HG02840 (cell line): ENCODE measurements around the gene KCNIP1.

ENCODE experiments used
- ATAC-seq: cut with Tn5 transposase; IDR thresholded peaks from one replicate; pipeline ENCODE4 v1.9.1; 2021; ENCODE audit warnings: mild to moderate bottlenecking, moderate library complexity, moderate number of reproducible peaks; ENCODE audit not compliant: unreplicated experiment, low FRiP score

Gene KCNIP1

DNA sequence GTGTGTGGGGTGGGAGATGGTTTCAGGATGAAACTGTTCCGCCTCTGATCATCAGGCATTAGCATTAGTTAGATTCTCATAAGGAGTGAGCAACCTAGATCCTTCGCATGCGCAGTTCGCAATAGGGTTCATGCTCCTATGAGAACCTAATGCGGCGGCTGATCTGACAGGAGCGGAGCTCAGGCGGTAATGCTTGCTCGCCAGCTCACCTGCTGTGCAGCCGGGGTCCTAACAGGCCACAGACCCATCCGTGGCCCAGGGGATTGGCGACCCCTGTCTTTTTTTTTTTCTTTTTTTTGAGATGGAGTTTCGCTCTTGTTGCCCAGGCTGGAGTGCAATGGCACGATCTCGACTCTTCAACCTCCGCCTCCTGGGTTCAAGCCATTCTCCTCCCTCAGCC lies 119.1 kb downstream of the KCNIP1 start:
- no peak for ATAC-seq

DNA sequence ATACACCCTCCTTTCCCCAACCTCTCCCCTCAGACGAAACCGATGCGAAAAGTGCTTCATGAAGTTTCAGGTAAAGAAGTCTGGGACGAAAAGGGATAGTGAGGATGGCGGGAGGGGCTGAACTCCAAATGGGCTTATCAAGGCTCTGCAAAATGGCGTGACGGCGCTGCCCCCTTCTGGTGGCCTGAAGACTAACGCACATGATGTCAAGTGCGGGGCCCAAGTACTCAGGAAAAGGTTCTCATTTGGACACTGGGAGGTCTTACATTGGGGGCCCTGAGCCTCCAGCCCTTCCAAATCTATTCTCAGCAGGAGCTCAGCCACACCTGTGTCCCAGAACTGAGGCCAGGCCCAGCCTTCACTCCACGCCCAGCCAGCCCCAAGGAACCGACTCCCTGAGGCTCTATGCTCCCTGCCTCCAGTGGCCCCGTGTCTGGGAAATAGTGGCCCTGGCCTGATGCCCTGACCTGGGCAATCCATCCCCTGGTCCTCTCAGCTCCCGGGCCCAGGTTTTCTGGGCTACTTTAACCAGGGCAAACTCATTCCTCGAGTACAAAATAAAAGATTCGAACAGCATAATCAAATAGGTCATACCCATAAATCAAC lies 119.9 kb downstream of the KCNIP1 start:
- no peak for ATAC-seq

GRCh38 chr5:170625221-170626165 lies 121.7 kb downstream of the KCNIP1 start:
- ATAC-seq = no peak

DNA sequence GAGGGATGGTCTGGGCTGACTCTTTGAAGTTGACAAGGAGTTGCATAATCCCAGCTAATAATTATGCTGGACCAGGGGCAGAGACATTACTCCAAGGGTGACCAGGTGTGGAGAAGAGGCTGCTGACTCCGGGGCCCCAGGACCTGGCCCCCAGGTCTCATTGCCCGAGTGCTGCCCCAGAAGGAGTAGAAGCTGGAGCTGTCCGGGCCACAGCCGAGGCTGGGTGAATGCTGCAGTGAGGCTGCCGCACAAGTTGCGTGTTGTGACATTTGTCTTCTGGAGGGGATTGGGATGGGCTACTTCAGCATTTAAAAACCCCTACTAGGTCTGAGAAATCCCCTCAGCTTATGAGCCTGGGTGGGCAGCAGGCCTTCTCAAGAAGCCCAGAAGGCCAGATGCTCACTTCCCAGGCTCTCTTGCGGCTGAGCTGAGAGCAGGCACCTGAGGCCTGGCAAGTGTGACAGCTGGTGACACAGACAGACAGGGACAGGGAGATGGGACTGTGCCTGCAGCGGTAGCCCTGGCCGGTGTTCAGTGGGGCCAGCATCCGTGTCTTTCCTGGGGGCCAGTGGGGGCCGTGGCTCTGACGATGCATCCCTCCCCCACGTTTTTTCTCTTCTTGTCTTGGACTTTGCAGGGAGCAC lies 122.8 kb downstream of the KCNIP1 start:
- no peak for ATAC-seq

- ATAC-seq = no peak
These were observed 123.5 kb downstream of the KCNIP1 start for GRCh38 chr5:170627271-170627670.

DNA sequence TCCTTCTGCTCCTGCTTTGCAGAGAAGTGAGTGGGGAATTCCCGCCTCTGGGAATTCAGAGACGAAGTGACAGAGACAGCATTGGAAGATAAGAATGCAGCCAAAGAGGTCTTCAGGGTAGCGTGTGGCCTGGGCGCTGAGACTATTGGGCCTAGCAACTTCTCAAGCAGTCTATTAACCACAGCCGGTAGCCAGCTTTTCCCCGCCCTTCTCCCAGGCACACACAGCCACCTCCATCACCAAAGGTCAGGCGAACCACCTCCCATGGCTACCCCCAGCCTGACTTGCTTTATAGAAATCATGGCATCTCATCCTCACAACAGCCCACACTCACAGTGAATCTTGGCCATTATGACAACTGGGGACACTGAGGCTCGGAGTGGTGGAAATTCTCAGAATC lies 124.2 kb downstream of the KCNIP1 start:
- no peak for ATAC-seq

DNA sequence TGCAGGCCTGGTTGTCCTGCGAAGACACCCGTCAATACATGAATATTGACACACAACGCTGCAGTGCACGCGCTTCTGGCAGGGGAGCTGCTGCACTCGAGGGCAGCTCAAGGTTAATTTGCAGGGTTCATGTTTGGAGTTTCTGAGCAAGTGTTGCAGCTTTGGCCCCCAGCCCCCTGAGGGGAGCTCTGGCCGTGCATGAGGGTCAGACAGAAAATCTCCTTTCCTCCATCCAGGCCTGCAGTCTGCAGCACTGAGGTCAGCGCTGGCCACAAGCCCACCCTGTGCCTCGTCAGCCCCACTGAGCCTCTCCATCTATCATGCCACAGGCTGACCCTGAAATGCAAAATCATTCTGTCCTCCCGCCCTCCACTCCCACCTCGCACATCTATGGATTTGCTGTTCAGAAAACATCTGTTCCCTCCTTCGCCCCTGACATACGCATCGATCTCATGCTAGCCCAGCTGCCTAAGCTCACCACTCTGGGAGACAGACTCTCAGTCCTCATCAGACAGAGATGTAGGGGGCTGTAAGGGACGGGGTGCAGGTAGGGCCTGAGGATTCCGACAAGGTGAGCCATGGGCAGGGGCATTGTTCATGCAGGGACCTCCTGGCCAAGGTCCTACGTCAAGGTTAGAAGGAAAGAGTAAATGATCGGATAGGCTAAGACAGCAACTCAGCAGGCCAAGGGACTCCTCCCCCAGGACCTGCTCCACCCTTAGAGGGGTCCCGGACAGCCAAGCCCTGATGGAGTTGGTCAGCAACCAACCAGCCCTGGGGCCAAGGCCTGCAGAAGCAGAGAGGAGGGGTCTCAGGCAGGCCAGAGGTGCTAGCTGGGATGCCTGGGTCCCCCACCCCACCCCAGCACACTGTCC lies 125.1 kb downstream of the KCNIP1 start:
- no peak for ATAC-seq

- no peak for ATAC-seq
These were observed 125.9 kb downstream of the KCNIP1 start for GRCh38 chr5:170629566-170630175.

DNA sequence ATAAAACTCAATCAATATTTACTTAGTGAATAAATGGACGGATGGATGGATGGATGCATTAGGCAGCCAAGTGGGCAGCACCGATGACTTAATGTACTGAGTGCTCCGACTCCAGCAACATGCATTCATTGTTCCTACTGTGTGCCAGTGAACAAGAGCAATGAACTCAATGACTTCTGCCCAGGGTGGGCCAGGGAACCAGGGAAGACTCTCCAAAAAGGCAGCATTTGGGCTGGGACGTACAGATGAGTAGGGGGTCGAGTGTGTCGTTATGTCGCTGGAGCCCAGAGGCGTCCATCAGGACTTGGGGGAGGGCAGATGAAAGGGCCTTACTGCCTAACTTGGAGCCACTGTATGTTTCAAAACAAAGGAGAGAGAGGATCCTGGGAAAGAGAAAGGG lies 126.4 kb downstream of the KCNIP1 start:
- ATAC-seq = no peak

DNA sequence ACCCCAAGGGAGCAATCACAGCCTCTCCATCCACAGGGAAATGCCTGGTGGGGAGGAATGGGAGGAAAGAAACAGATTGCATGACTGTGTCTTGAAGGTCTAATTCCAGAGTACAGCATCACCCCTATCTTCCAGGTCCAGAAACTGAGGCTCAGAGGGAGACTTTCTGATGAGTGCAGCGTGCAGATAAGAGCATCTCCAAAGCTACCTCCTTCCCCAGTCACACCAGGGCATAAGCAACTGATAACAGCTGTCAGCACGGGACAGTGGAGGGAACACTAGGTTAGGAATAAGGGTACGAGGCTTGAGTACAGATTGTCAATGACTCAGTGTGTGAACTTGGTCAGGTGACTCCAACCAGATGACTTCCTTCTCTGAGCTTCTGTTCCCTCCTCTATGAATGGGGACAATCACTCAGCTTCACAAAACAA lies 126.9 kb downstream of the KCNIP1 start:
- no peak for ATAC-seq

GRCh38 chr5:170631466-170632195 lies 127.8 kb downstream of the KCNIP1 start:
- no peak for ATAC-seq

GRCh38 chr5:170632266-170632984 lies 128.6 kb downstream of the KCNIP1 start:
- ATAC-seq = no peak

DNA sequence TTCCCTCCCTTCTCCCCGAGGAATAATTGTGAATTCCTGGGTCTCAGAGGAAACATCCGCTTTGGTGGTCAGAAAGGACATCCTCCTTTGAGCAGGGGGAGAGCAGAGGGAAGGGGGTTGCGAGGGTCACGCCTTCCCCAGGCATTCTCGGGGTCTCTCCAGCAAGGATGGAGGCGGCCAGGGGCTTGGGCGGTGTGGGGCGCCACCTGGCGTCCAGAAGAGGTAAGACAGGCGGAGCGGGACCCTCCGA lies 129.1 kb downstream of the KCNIP1 start:
- ATAC-seq = no peak

DNA sequence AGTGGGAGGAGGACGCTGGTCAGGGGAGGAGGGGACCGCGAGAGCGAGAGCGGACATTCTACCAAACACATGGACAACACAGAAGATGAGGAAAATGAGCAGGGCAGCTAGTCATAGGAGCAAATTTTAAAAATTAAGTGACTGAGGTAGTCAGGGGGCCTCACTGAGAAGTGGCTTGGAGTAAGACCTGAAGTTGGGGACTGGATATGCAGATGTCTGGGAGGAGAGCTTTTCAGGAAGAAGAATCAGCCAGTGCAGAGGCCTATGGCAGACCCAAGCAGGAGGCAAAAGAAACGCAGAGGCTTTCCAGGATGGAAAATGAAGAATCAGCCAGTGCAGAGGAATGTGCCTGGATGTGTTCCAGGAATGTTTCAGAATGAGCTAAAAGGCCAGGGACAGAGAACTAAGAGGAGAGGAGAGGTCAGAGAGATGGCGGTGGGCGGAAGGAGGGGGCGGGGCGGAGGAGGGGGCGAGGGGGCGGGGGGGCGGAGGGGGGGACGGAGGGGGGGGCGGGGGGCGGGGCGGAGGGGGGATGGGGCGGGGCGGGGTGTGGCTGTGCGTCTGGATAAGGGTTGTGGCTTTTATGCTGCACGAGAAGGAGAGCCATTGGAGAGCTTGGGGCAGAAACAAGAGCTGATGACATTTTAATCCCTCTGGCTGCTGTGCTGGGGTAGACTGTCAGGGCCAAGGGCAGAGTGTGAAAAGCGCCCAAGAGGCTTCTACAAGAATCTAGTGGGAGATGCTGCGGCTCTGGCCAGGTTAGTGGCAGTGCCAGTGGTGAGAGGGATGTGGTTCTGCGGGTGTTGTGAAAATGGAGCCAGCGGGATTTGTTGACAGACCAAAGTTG lies 129.6 kb downstream of the KCNIP1 start:
- ATAC-seq = no peak

- no peak for ATAC-seq
These were observed 130.6 kb downstream of the KCNIP1 start for GRCh38 chr5:170634256-170634990.

DNA sequence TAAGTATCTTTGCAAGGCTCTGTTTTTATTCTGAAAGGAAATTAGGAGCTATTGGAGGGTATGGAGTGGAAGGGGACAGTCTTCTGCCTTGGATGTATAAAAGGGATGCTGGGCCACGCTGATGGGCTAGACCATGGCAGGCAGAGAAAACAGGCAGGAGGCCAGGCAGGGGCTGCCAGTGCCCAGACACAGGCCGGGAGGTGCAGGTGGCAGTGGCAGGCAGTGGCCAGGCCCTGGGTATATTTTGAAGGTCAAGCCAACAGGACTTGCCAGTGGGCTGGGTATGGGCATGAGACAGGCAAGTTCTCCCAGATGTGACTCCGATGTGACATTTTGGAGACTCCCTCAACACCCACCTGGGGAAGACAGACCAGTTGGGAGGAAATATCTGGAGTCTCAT lies 131.9 kb downstream of the KCNIP1 start:
- no peak for ATAC-seq

DNA sequence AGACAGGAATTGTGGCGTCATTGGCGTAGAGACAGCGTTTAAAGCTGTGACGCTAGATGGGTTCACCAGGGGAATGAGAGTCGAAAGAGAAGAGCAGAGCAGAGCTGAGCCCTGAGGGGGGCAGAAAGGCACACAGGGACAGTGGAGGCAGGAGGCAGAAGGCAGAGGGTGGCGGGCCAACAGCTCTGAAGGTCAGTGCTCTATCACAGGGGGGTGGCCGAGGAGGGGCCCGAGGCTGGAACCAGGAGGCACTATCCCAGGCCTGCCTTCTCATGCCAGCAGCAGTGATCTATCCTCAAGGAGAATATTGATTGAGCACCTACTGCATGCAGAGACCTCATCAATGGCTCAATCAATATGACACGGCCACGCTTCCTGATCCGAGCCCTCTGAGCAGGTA lies 132.4 kb downstream of the KCNIP1 start:
- no peak for ATAC-seq
